H1 (cell line): ENCODE measurements around the gene PKD1. TPM values are rescaled to one million over a fixed set of nuclear protein-coding genes. Genes with fewer than 3 reads are reported as not detected.

Experiments
- CHD7 ChIP-seq: fragments of 300-600 bp; sonication (generic); IDR thresholded peaks from 2 replicates; pipeline ENCODE4 v1.7.1; 2012; ENCODE audit warnings: low read length, moderate library complexity, mild to moderate bottlenecking, inconsistent platforms; ENCODE audit not compliant: insufficient replicate concordance
- POU5F1 ChIP-seq: IDR thresholded peaks from 2 replicates; pipeline ENCODE4 v1.6.1; 2011; ENCODE audit warnings: low read depth, mild to moderate bottlenecking, low read length, moderate library complexity
- SIRT6 ChIP-seq: IDR thresholded peaks from one replicate; pipeline ENCODE4 v1.7.1; 2012; ENCODE audit warnings: low read length, inconsistent platforms
- YY1 ChIP-seq: IDR thresholded peaks from 2 replicates; pipeline ENCODE4 v1.6.1; 2011; ENCODE audit warnings: low read depth, mild to moderate bottlenecking, low read length
- polyA plus RNA-seq, 7 experiments: library from polyadenylated mRNA; depleted of rRNA in 3 of 7; stranded (reverse) in 5 of 7; unstranded in 2 of 7; fragments of >200 nt in 5 of 7; fragments of 200-250 nt in 2 of 7; gene quantifications; 1 replicate in 5 of 7; 2 replicates in 1 of 7; 4 replicates in 1 of 7; pipeline versions ENCODE4 v1.2.1 to v1.2.3, GENCODE V29; 2011 to 2013; ENCODE audit warnings: missing spikeins in 2 of 7, mixed read lengths in 2 of 7
- total RNA-seq: library from RNA; stranded (reverse); fragmentation: NEBNext Ultra II Directional; extraction: Animal tissue kit (Norgen Biotek cat#: 25700); gene quantifications from 2 replicates; pipeline ENCODE4 v1.2.1, GENCODE V29; 2021

PKD1 gene
- total and polyA plus RNA-seq, 2 of the 8 experiments (the other 6 are each of a cell fraction or from before 2014, with no cell fraction given) = 40.6 to 52.7 TPM

GRCh38 chr16:2057438-2057837, 78.3 kb downstream of the PKD1 start (continued):
- TF ChIP-seq CHD7 = no peak
- no peak for TF ChIP-seq POU5F1
- TF ChIP-seq SIRT6 = no peak
- TF ChIP-seq YY1 = no peak
